Neural crest cell (in vitro differentiated cells): ENCODE measurements around the gene FRMD4A. TPM values are rescaled to one million over a fixed set of nuclear protein-coding genes. Genes with fewer than 3 reads are reported as not detected.

ENCODE experiments used
- DNase-seq: peaks from one replicate; pipeline ENCODE4 v3.0.0; 2021; ENCODE audit warnings: low read depth, mixed read lengths, low spot score
- H3K27ac Mint-ChIP-seq: one replicate; pipeline ENCODE4 v1.8.0; 2021; ENCODE audit warnings: mild to moderate bottlenecking, mixed read lengths; ENCODE audit not compliant: unreplicated experiment
- H3K27me3 Mint-ChIP-seq: 2 replicates; pipeline ENCODE4 v1.8.0; 2021; ENCODE audit warnings: low read depth, mild to moderate bottlenecking, mixed read lengths
- H3K36me3 Mint-ChIP-seq: 2 replicates; pipeline ENCODE4 v1.8.0; 2021; ENCODE audit warnings: low read depth, mild to moderate bottlenecking, mixed read lengths
- H3K4me1 Mint-ChIP-seq: 2 replicates; pipeline ENCODE4 v1.8.0; 2021; ENCODE audit warnings: mixed read lengths
- H3K4me3 Mint-ChIP-seq: one replicate; pipeline ENCODE4 v1.8.0; 2021; ENCODE audit warnings: mild to moderate bottlenecking, mixed read lengths
- H3K9me3 Mint-ChIP-seq: 2 replicates; pipeline ENCODE4 v1.8.0; 2021; ENCODE audit warnings: mixed read lengths
- CTCF ChIP-seq: fragments of 200-600 bp; sonication (generic); conservative IDR thresholded peaks from 2 replicates; pipeline ENCODE4 v1.5.0; 2021; ENCODE audit warnings: antibody characterized with exemption, mild to moderate bottlenecking
- total RNA-seq: library from RNA; stranded (reverse); gene quantifications from 2 replicates; pipeline ENCODE4 v1.2.1, GENCODE V29; 2021

The FRMD4A gene
- total RNA-seq, 1 donor from 2014 or later: 65.3 TPM

GRCh38 chr10:14355750-14356149 is 25.0 kb upstream of the FRMD4A start:
- Mint-ChIP-seq H3K9me3 (no peaks in the 10 kb centered on the region), H3K4me3 (no peak overlapping the region), H3K27me3 (peaks cover 3% of the 10 kb centered on the region), H3K36me3 (no peaks in the 10 kb centered on the region), H3K4me1 (no peaks in the 10 kb centered on the region), H3K27ac (no peak overlapping the region)
- no peak for TF ChIP-seq CTCF
- DNase-seq: no peak

GRCh38 chr10:14353291-14353913 is 22.7 kb upstream of the FRMD4A start:
- Mint-ChIP-seq H3K27ac (no peak overlapping the region), H3K9me3 (no peaks in the 10 kb centered on the region), H3K27me3 (no peaks in the 10 kb centered on the region), H3K4me3 (no peak overlapping the region), H3K4me1 (no peaks in the 10 kb centered on the region), H3K36me3 (no peaks in the 10 kb centered on the region)
- DNase-seq: no peak
- TF ChIP-seq CTCF: no peak

- H3K27ac Mint-ChIP-seq: no peak overlapping the region
- H3K4me3 Mint-ChIP-seq: no peak overlapping the region
- DNase-seq: no peak
- no peaks in the 10 kb centered on the region for H3K9me3 Mint-ChIP-seq
- no peaks in the 10 kb centered on the region for H3K4me1 Mint-ChIP-seq
- TF ChIP-seq CTCF: no peak
- no peaks in the 10 kb centered on the region for H3K36me3 Mint-ChIP-seq
- no peaks in the 10 kb centered on the region for H3K27me3 Mint-ChIP-seq
Observed at GRCh38 chr10:14350006-14350405, 19.3 kb upstream of the FRMD4A start.

- Mint-ChIP-seq H3K27ac (no peak overlapping the region), H3K27me3 (peaks cover 4% of the 10 kb centered on the region), H3K36me3 (no peaks in the 10 kb centered on the region), H3K4me1 (no peaks in the 10 kb centered on the region), H3K4me3 (no peak overlapping the region), H3K9me3 (no peaks in the 10 kb centered on the region)
- TF ChIP-seq CTCF: no peak
- no peak for DNase-seq
Observed at GRCh38 chr10:14349081-14349480, 18.4 kb upstream of the FRMD4A start.

- Mint-ChIP-seq H3K4me1 (no peaks in the 10 kb centered on the region), H3K36me3 (no peaks in the 10 kb centered on the region), H3K27me3 (peaks cover 18% of the 10 kb centered on the region), H3K4me3 (no peak overlapping the region), H3K9me3 (no peaks in the 10 kb centered on the region), H3K27ac (no peak overlapping the region)
- no peak for TF ChIP-seq CTCF
- no peak for DNase-seq
Observed at GRCh38 chr10:14345262-14345661, 14.5 kb upstream of the FRMD4A start.
